HS-27A (cell line): ENCODE measurements around the gene HHAT.

Source experiments
- DNase-seq: peaks from one replicate; pipeline ENCODE4 v3.0.0-alpha.2; 2012; ENCODE audit warnings: low read depth, missing footprints

HHAT gene

DNA sequence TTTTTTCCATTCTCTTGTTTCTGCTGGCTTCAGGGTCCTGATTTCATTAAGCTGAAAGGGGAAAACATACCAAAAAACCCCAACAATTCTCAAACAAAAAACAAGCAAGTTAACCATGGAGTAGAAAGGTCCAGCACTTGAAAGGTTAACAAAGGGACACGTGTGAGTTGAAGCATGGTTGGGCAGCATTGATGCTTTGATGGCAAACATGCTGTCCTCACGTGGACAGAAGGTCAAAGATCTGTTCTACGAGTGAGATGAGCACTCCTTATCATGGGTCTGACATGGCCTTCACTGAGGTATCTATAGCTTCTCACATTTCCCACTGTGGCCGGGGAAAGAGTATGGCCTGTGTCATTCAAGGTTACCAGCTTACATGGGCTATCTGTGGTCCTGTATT, 394.9 kb downstream of the HHAT start:
- DNase-seq: no peak

DNA sequence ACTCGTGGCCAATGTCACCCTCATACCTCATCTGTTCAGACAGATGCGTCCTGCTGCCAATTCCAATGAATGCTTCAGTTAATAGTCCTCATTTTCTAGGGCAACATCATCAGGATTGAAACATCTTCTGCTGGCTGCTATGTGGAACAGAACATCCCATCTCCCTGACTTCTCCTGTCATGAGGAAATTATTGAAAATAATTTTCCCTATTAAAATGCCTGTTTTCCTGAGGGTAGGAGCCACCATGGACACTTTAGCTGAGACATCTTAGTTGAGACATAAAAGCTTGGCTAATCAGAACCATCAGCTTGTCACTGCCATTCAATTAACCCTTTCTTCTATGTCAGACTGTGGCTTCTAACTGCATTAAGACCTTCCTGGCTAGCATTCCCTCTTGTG, 396.1 kb downstream of the HHAT start:
- DNase-seq: no peak
